Body of pancreas (tissue), 4 donors: ENCODE results near the gene ADGRB3. TPM values are rescaled to one million over a fixed set of nuclear protein-coding genes. Genes with fewer than 3 reads are reported as not detected.

Experiments
- ATAC-seq: fragments of 150-250 bp; one replicate; pipeline ENCODE4 v1.9.1; 2016
- DNase-seq, 4 donors: peaks; one replicate each; pipeline ENCODE4 v3.0.0-alpha.2; 2019
- H3K27ac ChIP-seq, 4 donors: fragments of 200-600 bp; sonication (generic); 1 replicate in 3 of 4; 2 replicates in 1 of 4; pipeline versions ENCODE4 v1.5.1 to v1.6.1; 2016 to 2019; ENCODE audit warnings: mild to moderate bottlenecking in 1 of 4, mixed read lengths in 1 of 4, moderate library complexity in 1 of 4
- H3K27me3 ChIP-seq, 2 donors: fragments of 200-600 bp; sonication (generic); one replicate each; pipeline ENCODE4 v1.6.0; 2016; ENCODE audit warnings: mild to moderate bottlenecking in 1 of 2
- H3K36me3 ChIP-seq, 2 donors: fragments of 200-600 bp; sonication (generic); replicated peaks in 1 of 2; 2 replicates each; pipeline ENCODE4 v1.5.1; 2016; ENCODE audit warnings: low read depth in 2 of 2; ENCODE audit not compliant: insufficient read depth in 1 of 2
- H3K4me1 ChIP-seq: fragments of 200-600 bp; sonication (generic); one replicate; pipeline ENCODE4 v1.6.0; 2016
- H3K4me3 ChIP-seq, 2 donors: fragments of 200-600 bp; sonication (generic); 1 replicate in 1 of 2; 2 replicates in 1 of 2; pipeline ENCODE4 v1.5.1; 2016 to 2019
- H3K9me3 ChIP-seq, 3 donors: fragments of 200-600 bp; sonication (generic); 1 replicate in 2 of 3; 2 replicates in 1 of 3; pipeline ENCODE4 v1.5.1; 2016
- CTCF ChIP-seq, 7 experiments: fragments of 450-650 bp in 4 of 7; fragments of 200-600 bp in 3 of 7; sonication (generic) in 3 of 7; IDR thresholded peaks; one replicate each; pipeline ENCODE4 v1.5.1; 2016 to 2019; ENCODE audit warnings: antibody characterized with exemption in 7 of 7
- POLR2A ChIP-seq, 3 donors: fragments of 450-650 bp; IDR thresholded peaks; one replicate each; pipeline ENCODE4 v1.6.1; 2016; ENCODE audit warnings: antibody characterized with exemption in 3 of 3, mild to moderate bottlenecking in 2 of 3
- WGBS, 2 donors: methylation state at CpG; one replicate each; pipeline ENCODE4 v1.1.5; 2017; 5-methylcytosine and 5-hydroxymethylcytosine counted together
- intact Hi-C: fragments of 100-400 bp; cut with DNase I; formaldehyde crosslinking; loops from one replicate; pipeline ENCODE4 v1.15.1; 2023
- total RNA-seq, 2 donors: library from RNA; depleted of rRNA; stranded (reverse); fragments of >200 nt; gene quantifications; one replicate each; pipeline ENCODE4 v1.1.0, GENCODE V29; 2016

Gene ADGRB3
- total RNA-seq, 2 donors from 2014 or later, result under 0.01 to 1.3 TPM

- intact Hi-C loops, result no loop called here
- DNase-seq, result no peak
- no peaks in the 10 kb centered on the region for H3K4me1 ChIP-seq
- no peaks in the 10 kb centered on the region for H3K27me3 ChIP-seq
- WGBS, 2 donors, result 72% methylated on average over 2 of the region's 2 CpGs
- TF ChIP-seq CTCF (IDR thresholded peaks at IDR 0.05) (no peak), POLR2A (IDR thresholded peaks at IDR 0.05) (no peak)
- no peaks in the 10 kb centered on the region for H3K36me3 ChIP-seq
- no peak overlapping the region for H3K4me3 ChIP-seq
- no peak for ATAC-seq
- H3K9me3 ChIP-seq, result no peaks in the 10 kb centered on the region
- H3K27ac ChIP-seq, result no peak overlapping the region
Measured at GRCh38 chr6:68651011-68651985, 16.2 kb downstream of the ADGRB3 start.

- Histone ChIP-seq H3K36me3 (no peaks in the 10 kb centered on the region), H3K9me3 (no peaks in the 10 kb centered on the region), H3K4me1 (no peaks in the 10 kb centered on the region), H3K27me3 (no peaks in the 10 kb centered on the region), H3K4me3 (no peak overlapping the region), H3K27ac (no peak overlapping the region)
- no peak for TF ChIP-seq CTCF (IDR thresholded peaks at IDR 0.05)
- no peak for TF ChIP-seq POLR2A (IDR thresholded peaks at IDR 0.05)
- intact Hi-C loops, result no loop called here
- ATAC-seq (no peak), DNase-seq (no peak)
- WGBS, 2 donors, result 76 to 78% methylated on average over 6 of the region's 6 CpGs
Measured at GRCh38 chr6:68652117-68652536, 17.0 kb downstream of the ADGRB3 start.

DNA sequence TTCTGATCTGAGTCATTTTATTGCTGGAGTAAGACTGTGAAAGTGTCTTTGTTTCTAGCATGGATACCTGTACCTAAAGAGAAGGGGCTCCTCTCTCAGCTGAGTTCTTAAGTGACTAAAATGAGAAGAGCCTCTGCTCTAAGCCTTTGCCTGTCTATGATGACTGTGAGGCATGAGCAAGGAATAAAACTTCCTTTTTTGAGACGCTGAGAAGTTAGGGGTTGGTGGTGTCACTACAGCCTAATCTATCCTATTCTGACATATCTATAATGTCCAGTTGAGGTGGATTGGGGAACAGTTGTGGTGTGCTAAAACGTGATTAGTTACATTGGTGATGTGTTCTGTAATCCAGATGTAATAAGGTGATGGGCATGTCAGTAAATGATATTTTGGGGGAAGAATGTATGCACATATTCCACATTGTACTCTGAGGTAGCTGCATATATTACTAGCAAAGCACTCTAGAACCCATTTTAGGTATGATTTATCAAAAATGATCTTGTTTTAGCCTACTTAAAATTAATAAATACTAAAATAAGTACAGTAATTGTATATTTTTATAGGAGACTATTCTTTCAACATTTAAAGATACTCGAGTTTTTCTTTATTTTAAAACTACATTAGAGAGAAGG lies 18.1 kb downstream of the ADGRB3 start:
- Histone ChIP-seq H3K4me1 (no peaks in the 10 kb centered on the region), H3K9me3 (no peaks in the 10 kb centered on the region), H3K27me3 (no peaks in the 10 kb centered on the region), H3K4me3 (no peak overlapping the region), H3K27ac (no peak overlapping the region), H3K36me3 (no peaks in the 10 kb centered on the region)
- TF ChIP-seq POLR2A (IDR thresholded peaks at IDR 0.05) (no peak), CTCF (IDR thresholded peaks at IDR 0.05) (no peak)
- WGBS, 2 donors, result 46 to 59% methylated on average over 3 of the region's 3 CpGs
- intact Hi-C loops, result no loop called here
- ATAC-seq, result no peak
- no peak for DNase-seq

- Histone ChIP-seq H3K36me3 (no peaks in the 10 kb centered on the region), H3K27me3 (no peaks in the 10 kb centered on the region), H3K9me3 (no peaks in the 10 kb centered on the region), H3K4me3 (no peak overlapping the region), H3K4me1 (no peaks in the 10 kb centered on the region), H3K27ac (no peak overlapping the region)
- intact Hi-C loops, result no loop called here
- ATAC-seq (no peak), DNase-seq (no peak)
- 56 to 57% methylated on average over 2 of the region's 2 CpGs for WGBS, 2 donors
- no peak for TF ChIP-seq CTCF (IDR thresholded peaks at IDR 0.05)
- TF ChIP-seq POLR2A (IDR thresholded peaks at IDR 0.05), result no peak
Measured at GRCh38 chr6:68653706-68654089, 18.6 kb downstream of the ADGRB3 start.
